ENCODE measurements around the gene KSR1.

The KSR1 gene

DNA sequence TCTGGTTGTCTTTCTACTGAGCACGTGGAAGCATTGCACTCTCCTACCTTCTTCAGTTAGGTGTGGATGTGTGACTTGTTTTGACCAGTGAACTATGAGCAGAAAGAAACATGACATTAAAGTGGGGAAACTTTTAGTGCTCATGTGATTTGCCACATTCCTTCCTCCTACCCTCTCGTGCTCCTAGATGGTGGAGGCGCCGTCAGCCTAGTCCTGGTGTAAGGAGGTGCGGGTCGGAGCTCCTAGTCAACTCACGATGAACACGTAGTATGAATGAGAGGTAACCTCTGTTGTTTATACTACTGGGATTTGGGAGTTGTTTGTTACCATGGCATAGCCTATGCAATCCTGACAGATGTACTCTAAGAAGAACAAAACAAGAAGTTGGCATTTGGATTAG, 47.4 kb downstream of the KSR1 start:
- DNase-seq (ENCODE audit: insufficient read length) (no peak), FAIRE-seq (no peak)
- TF ChIP-seq POLR2A (IDR thresholded peaks at IDR 0.05; ENCODE audit: low read depth, low read length): no peak
- no peak for TF ChIP-seq POLR2AphosphoS5 (IDR thresholded peaks at IDR 0.05; ENCODE audit: low read depth, low read length)
- TF ChIP-seq TAF1 (IDR thresholded peaks at IDR 0.05; ENCODE audit: borderline replicate concordance, low read depth, low read length): no peak

DNA sequence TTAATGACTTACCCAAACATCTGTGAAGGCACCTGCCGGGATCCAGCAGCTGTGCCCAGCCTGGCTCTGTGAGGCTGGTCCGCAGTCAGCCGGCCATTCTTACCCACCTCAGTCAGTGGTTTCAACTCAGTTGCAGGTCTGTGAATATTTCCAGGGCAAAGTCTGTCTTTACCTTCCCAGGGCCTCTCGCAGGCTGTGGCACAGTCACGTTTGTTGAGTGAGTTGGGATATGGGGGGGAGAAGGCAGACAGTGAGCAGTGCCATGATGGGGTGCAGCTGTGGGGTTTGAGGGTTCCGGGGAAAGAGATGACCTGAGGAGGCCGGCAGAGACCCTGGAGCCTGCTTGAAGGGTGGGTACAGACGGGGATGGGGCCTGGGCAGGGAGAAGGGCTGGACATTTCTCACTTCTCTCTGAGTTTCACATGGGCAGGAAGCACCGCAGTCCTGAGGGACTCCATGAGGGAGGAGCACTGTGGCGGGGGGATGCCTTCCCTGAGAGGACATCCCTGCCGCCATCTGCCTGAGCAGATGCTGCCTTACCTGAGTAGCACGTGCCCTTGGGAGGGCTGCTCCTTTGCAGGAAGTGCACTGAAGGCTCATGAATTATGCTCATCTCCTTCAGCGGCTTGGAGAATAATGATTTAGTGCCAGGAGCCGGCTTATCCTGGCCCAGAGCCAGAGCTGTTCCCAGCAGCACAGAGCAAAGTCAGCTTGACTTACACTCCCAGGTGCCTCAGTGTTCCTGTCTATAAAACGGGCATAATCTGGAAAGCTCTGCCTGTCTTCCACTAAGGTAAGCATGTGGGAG, 48.1 kb downstream of the KSR1 start:
- no peak for DNase-seq (ENCODE audit: insufficient read length)
- no peak for TF ChIP-seq POLR2AphosphoS5 (IDR thresholded peaks at IDR 0.05; ENCODE audit: low read depth, low read length)
- no peak for TF ChIP-seq TAF1 (IDR thresholded peaks at IDR 0.05; ENCODE audit: borderline replicate concordance, low read depth, low read length)
- TF ChIP-seq POLR2A (IDR thresholded peaks at IDR 0.05; ENCODE audit: low read depth, low read length): no peak
- FAIRE-seq: no peak

DNA sequence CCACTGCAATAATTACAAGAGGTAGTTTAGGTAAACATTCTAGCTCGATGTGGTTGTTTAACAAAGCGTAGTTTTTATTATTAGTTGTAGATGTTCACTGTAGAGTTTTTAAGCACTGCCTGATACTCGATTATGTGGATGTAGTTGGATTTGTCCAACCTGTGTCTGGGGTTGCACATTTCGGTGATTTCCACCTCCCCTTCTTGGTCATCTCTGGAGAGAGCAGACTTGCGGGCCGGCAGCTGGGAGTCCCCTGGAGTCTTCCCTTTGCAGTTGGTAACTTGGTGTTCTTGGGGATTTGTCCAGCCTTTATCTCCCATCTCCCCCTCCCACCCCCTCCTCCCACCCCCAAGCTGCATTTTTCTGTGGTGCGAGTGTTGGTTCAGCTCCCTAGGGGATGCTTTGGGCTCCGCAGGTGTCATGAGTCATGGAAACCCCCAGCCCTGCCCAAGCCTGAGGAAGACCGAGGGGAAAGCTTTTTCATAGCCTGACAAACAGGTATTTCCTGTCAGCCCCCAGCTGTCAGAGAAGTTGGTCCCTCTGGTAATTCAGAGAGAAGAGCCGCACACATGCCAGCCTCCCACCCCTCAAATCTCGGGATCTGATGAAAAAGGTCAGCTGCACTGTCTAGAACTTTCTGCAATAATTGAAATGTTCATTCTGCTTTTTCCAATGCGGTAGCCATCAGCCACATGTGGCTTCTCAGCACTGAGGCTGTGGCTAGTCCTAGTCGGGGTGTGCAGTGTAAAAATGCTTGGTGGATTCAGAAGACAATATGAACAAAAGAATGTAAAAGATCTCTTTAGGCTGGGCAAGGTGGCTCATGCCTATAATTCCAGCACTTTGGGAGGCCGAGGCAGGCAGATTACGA, 50.3 kb downstream of the KSR1 start:
- peak; percentile 72 for FAIRE-seq
- TF ChIP-seq POLR2AphosphoS5 (IDR thresholded peaks at IDR 0.05; ENCODE audit: low read depth, low read length): peak; percentile 35; the same call in 1 of the 2 replicates
- peak; percentile 62; the same call in 1 of the 2 replicates for TF ChIP-seq POLR2A (IDR thresholded peaks at IDR 0.05; ENCODE audit: low read depth, low read length)
- TF ChIP-seq TAF1 (IDR thresholded peaks at IDR 0.05; ENCODE audit: borderline replicate concordance, low read depth, low read length): 0 out of 2 replicates have a peak, but pooled peaks have one; percentile 32
- DNase-seq (ENCODE audit: insufficient read length): peak; percentile 63

DNA sequence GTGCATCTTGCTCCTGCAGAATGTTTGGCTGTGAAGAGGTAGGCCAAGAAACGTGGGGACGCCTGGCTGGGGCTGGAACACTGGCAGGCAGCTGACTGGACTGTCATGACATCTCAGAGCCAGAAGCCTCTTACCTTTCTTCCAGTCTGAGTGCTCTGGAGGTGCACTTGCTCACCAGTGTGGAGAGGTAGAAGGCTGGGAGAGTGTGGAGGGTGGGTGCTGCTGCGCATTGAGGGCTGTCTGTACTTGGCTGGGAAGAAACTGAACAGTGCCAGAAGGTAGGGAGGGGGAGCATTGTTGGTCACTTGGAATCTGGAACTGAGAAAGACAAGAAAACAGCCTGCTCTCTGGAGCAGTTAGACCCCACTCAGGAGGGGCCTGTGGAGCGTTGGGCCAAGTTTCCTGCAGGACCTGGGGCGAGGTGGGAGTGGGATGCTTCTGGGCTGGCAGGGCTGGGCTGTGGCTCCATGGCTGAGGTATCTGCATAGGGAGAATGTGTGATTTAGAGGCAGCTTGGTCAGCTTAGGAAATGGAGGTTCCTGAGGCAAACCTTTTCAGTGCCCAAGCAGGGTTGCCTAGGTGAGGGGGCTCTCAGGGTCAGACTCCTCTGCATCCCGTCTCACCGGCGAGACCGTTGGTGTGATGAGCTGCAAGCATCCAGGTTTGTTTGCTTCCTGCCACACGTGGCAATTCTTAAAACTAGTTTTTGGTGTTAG, 55.1 kb downstream of the KSR1 start:
- TF ChIP-seq POLR2AphosphoS5 (IDR thresholded peaks at IDR 0.05; ENCODE audit: low read depth, low read length): no peak
- TF ChIP-seq TAF1 (IDR thresholded peaks at IDR 0.05; ENCODE audit: borderline replicate concordance, low read depth, low read length): no peak
- no peak for TF ChIP-seq POLR2A (IDR thresholded peaks at IDR 0.05; ENCODE audit: low read depth, low read length)
- DNase-seq (ENCODE audit: insufficient read length): no peak
- no peak for FAIRE-seq

DNA sequence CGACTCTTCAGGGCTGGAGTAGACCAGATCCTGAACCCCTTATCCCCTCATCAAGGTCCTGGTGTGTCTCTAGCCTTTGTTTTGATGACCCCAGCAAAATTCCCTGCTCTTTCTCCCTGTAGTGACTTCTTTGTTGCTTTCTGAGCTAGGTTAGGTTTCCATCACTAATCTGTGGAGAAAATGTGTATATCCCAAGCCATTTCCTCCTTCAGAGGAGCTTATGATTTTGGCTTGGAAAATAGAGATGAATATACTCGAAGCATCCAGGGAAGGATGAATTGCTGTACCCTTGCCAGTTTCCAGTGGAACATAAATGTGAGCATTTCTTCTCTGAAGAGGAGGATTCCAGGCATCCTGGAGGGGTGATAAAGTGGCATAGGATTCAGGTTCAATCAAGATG, 55.8 kb downstream of the KSR1 start:
- no peak for TF ChIP-seq POLR2AphosphoS5 (IDR thresholded peaks at IDR 0.05; ENCODE audit: low read depth, low read length)
- no peak for TF ChIP-seq POLR2A (IDR thresholded peaks at IDR 0.05; ENCODE audit: low read depth, low read length)
- no peak for TF ChIP-seq TAF1 (IDR thresholded peaks at IDR 0.05; ENCODE audit: borderline replicate concordance, low read depth, low read length)
- no peak for DNase-seq (ENCODE audit: insufficient read length)
- FAIRE-seq: no peak

DNA sequence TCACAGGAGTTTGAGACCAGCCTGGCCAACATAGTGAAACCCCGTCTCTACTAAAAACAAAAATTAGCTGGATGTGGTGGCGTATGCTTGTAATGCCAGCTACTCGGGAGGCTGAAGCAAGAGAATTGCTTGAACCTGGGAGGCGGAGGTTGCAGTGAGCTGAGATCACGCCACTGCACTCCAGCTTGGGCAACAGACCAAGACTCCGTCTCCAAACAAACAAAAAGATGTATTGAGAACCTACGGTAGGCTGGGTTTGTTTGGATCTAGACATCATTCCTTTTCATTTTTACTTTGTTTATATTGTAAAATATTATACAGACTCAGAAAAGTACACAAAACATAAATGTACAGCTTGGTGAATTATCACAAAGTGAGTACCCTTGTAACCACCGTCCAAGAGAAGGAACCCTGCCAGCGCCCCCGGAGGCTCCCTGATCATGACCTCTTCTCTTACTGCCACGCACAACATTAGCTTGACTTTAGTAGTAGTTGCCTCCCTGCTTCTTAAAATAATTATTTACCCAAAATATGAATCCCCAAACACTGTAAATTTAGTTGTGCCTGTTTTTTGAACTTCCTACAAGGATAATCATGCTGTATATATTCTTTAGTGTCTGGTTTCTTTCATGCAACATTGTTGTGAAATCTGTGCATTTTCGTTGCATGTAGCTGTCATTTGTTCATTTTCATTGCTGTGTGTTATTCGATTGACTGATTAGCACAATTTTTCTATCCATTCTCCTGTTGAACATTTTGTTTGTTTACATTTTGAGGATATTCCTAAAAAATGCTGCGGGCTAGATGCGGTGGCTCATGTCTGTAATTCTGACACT, 56.5 kb downstream of the KSR1 start:
- TF ChIP-seq POLR2AphosphoS5 (IDR thresholded peaks at IDR 0.05; ENCODE audit: low read depth, low read length): no peak
- TF ChIP-seq TAF1 (IDR thresholded peaks at IDR 0.05; ENCODE audit: borderline replicate concordance, low read depth, low read length): no peak
- no peak for TF ChIP-seq POLR2A (IDR thresholded peaks at IDR 0.05; ENCODE audit: low read depth, low read length)
- FAIRE-seq (no peak), DNase-seq (ENCODE audit: insufficient read length) (no peak)

DNA sequence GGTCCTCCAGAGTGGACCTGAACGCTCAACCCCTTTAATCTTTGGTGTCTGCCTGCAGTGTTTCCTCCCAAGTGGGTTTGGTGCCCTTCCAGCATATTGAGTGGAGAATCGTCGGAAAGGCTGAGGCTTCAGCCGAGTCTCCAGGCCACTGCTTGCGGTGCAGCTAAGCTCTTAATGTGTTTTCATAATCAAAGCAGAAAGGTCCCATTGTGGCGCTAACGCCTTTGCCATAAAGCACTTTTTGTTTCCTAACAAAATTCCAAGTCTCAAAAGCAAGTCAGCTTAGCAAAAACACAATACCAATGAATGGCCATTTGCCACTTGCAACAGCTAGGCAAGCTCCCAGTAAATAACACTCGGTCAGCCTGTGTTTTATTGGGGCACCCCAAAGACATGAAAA, 57.6 kb downstream of the KSR1 start:
- TF ChIP-seq POLR2A (IDR thresholded peaks at IDR 0.05; ENCODE audit: low read depth, low read length): no peak
- no peak for TF ChIP-seq TAF1 (IDR thresholded peaks at IDR 0.05; ENCODE audit: borderline replicate concordance, low read depth, low read length)
- no peak for TF ChIP-seq POLR2AphosphoS5 (IDR thresholded peaks at IDR 0.05; ENCODE audit: low read depth, low read length)
- FAIRE-seq (no peak), DNase-seq (ENCODE audit: insufficient read length) (no peak)

DNA sequence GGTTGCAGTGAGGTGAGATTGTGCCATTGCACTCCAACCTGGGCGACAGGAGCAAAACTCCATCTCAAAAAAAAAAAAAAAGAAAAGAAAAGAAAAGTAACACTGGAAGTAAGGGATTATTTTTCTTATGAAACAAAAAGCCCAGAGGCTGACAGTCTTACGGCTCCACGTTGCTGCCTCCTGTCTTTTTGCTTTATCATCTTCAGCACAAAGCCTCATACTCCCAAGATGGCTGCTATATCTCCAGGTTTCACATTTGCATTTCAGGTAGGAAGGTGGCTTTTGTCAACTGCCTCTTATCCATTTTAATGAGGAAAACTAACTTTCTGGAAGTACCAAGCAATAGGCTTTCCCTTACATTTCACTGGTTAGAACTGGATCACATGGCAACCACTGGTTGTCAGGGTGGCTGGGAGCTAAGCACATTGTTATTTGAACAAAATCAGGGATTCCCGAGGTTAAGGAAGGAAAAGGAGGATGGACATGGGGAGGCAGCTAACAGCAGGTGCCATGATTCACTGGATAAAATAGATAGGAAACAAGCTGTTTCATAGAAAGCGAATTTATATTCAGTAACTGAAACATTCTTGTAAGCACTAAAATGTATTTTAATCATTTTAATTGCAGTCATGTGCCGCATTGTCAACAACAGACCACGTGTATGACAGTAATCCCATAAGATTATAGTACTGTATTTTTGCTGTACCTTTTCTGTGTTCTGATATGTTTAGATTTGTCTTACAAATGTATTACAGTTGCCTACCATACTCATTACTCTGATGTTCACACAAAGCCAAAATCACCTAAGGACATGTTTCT, 58.6 kb downstream of the KSR1 start:
- TF ChIP-seq TAF1 (IDR thresholded peaks at IDR 0.05; ENCODE audit: borderline replicate concordance, low read depth, low read length): no peak
- no peak for TF ChIP-seq POLR2A (IDR thresholded peaks at IDR 0.05; ENCODE audit: low read depth, low read length)
- TF ChIP-seq POLR2AphosphoS5 (IDR thresholded peaks at IDR 0.05; ENCODE audit: low read depth, low read length): no peak
- DNase-seq (ENCODE audit: insufficient read length) (no peak), FAIRE-seq (no peak)

DNA sequence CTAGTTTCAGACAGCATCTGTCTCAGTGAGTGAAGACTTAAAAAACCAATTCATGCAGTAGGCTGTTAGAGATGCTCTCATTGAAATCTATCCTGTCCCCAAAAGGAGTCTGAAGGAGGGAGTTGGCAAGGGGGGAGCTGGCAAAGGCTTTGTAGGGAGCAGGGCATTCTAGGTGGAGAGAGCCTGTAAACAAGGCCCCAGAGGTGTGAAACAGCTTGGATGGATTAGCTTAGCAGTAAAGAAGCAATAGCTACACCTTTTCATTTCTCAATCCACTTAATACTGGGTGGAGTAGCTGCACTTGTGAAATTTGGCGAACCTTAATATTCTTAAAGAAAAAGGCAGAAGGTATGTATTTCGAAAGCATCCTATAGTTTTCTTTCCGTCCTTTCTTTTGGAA, 61.8 kb downstream of the KSR1 start:
- DNase-seq (ENCODE audit: insufficient read length) (no peak), FAIRE-seq (peak; percentile 46)
- no peak for TF ChIP-seq POLR2A (IDR thresholded peaks at IDR 0.05; ENCODE audit: low read depth, low read length)
- TF ChIP-seq POLR2AphosphoS5 (IDR thresholded peaks at IDR 0.05; ENCODE audit: low read depth, low read length): no peak
- TF ChIP-seq TAF1 (IDR thresholded peaks at IDR 0.05; ENCODE audit: borderline replicate concordance, low read depth, low read length): no peak
